Suprapubic skin (tissue), 4 donors: ENCODE measurements around the gene MAP2K7. TPM values are rescaled to one million over a fixed set of nuclear protein-coding genes. Genes with fewer than 3 reads are reported as not detected.

Source experiments
- DNase-seq, 2 donors: peaks; one replicate each; pipeline ENCODE4 v3.0.0-alpha.2; 2019; ENCODE audit warnings: low spot score in 2 of 2
- H3K27ac ChIP-seq: fragments of 200-600 bp; sonication (generic); one replicate; pipeline ENCODE4 v1.5.1; 2019
- H3K27me3 ChIP-seq: fragments of 200-600 bp; sonication (generic); one replicate; pipeline ENCODE4 v1.5.1; 2019
- H3K36me3 ChIP-seq: fragments of 200-600 bp; sonication (generic); one replicate; pipeline ENCODE4 v1.5.1; 2019
- H3K4me1 ChIP-seq: fragments of 200-600 bp; sonication (generic); one replicate; pipeline ENCODE4 v1.5.1; 2019
- H3K4me3 ChIP-seq: fragments of 200-600 bp; sonication (generic); one replicate; pipeline ENCODE4 v1.5.1; 2019; ENCODE audit warnings: mild to moderate bottlenecking
- H3K9me3 ChIP-seq: fragments of 200-600 bp; sonication (generic); one replicate; pipeline ENCODE4 v1.5.1; 2019
- EP300 ChIP-seq: sonication (generic); formaldehyde crosslinking; IDR thresholded peaks from one replicate; pipeline ENCODE4 v1.6.1; 2017; ENCODE audit warnings: antibody characterized with exemption
- POLR2A ChIP-seq, 2 donors: fragments of 450-650 bp; IDR thresholded peaks; one replicate each; pipeline ENCODE4 v1.6.1; 2017; ENCODE audit warnings: antibody characterized with exemption in 2 of 2, mild to moderate bottlenecking in 2 of 2, moderate library complexity in 2 of 2
- POLR2AphosphoS5 ChIP-seq, 3 donors: sonication (generic); formaldehyde crosslinking; IDR thresholded peaks; one replicate each; pipeline ENCODE4 v1.6.1; 2017; ENCODE audit warnings: antibody characterized with exemption in 3 of 3
- WGBS: methylation state at CpG from one replicate; pipeline ENCODE4 v1.1.5; 2018; 5-methylcytosine and 5-hydroxymethylcytosine counted together
- total RNA-seq, 4 donors: library from RNA; depleted of rRNA; stranded (reverse); fragments of >200 nt; gene quantifications; one replicate each; pipeline ENCODE4 v1.1.0, GENCODE V29; 2016
- TF ChIP-seq, protein P1 (sequence below), 2 donors: fragments of 200-600 bp in 1 of 2; fragments of 450-650 bp in 1 of 2; sonication (generic) in 1 of 2; IDR thresholded peaks; one replicate each; pipeline ENCODE4 v1.5.1; 2016 to 2019; ENCODE audit warnings: antibody characterized with exemption in 2 of 2, mild to moderate bottlenecking in 1 of 2, moderate library complexity in 1 of 2

The MAP2K7 gene
- total RNA-seq, 4 donors from 2014 or later, result 25.1 to 52.4 (median 29.3) TPM

- H3K36me3 ChIP-seq, result peaks cover 43% of the 10 kb centered on the region
- H3K4me1 ChIP-seq, result peaks cover 61% of the 10 kb centered on the region
- 84% methylated on average over 11 of the region's 11 CpGs for WGBS
- no peak overlapping the region for H3K4me3 ChIP-seq
- H3K27me3 ChIP-seq, result no peaks in the 10 kb centered on the region
- TF ChIP-seq, protein P1, sequence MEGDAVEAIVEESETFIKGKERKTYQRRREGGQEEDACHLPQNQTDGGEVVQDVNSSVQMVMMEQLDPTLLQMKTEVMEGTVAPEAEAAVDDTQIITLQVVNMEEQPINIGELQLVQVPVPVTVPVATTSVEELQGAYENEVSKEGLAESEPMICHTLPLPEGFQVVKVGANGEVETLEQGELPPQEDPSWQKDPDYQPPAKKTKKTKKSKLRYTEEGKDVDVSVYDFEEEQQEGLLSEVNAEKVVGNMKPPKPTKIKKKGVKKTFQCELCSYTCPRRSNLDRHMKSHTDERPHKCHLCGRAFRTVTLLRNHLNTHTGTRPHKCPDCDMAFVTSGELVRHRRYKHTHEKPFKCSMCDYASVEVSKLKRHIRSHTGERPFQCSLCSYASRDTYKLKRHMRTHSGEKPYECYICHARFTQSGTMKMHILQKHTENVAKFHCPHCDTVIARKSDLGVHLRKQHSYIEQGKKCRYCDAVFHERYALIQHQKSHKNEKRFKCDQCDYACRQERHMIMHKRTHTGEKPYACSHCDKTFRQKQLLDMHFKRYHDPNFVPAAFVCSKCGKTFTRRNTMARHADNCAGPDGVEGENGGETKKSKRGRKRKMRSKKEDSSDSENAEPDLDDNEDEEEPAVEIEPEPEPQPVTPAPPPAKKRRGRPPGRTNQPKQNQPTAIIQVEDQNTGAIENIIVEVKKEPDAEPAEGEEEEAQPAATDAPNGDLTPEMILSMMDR (IDR thresholded peaks at IDR 0.05), result no peak
- TF ChIP-seq EP300 (no peak), POLR2AphosphoS5 (IDR thresholded peaks at IDR 0.05) (no peak), POLR2A (IDR thresholded peaks at IDR 0.05) (no peak)
- no peaks in the 10 kb centered on the region for H3K9me3 ChIP-seq
- DNase-seq, result no peak
- no peak overlapping the region for H3K27ac ChIP-seq
These were observed 3.9 kb downstream of the MAP2K7 start for GRCh38 chr19:7907544-7907943.

DNA sequence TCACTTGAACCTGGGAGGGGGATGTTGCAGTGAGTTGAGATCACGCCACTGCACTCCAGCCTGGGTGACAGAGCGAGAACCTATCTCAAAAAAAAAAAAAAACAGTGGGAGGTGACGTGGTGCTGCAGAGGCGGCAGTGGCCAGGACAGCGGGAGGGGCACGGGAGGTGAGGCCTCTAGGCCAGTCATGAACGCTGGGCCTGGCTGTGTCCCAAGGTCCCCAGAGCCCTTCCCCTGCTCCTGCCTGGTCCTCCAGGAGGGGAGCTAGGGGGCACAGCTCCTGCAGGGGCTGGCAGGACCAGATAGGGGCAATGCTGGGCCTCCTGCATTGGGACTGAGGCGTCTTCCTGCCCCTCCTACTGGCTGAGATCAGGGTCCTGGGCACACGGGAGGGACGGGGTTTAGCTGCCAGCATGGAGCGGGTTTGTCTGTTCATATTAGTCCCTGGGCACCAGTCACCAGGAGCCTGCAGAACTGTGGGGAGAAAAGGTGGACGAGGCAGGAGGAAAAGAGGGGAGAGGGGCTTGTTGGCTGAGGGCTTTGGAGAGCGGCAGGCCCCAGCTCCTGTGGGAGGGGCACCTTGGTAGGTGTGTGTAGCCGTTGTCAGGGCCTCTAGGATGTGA lies 4.5 kb downstream of the MAP2K7 start:
- H3K27ac ChIP-seq, result no peak overlapping the region
- no peak for DNase-seq
- H3K9me3 ChIP-seq, result no peaks in the 10 kb centered on the region
- TF ChIP-seq POLR2A (IDR thresholded peaks at IDR 0.05) (no peak), POLR2AphosphoS5 (IDR thresholded peaks at IDR 0.05) (no peak), EP300 (no peak)
- TF ChIP-seq, protein P1 (IDR thresholded peaks at IDR 0.05), result no peak
- H3K4me1 ChIP-seq, result peaks cover 55% of the 10 kb centered on the region
- no peaks in the 10 kb centered on the region for H3K27me3 ChIP-seq
- H3K4me3 ChIP-seq, result no peak overlapping the region
- 79% methylated on average over 14 of the region's 14 CpGs for WGBS
- peaks cover 49% of the 10 kb centered on the region for H3K36me3 ChIP-seq

DNA sequence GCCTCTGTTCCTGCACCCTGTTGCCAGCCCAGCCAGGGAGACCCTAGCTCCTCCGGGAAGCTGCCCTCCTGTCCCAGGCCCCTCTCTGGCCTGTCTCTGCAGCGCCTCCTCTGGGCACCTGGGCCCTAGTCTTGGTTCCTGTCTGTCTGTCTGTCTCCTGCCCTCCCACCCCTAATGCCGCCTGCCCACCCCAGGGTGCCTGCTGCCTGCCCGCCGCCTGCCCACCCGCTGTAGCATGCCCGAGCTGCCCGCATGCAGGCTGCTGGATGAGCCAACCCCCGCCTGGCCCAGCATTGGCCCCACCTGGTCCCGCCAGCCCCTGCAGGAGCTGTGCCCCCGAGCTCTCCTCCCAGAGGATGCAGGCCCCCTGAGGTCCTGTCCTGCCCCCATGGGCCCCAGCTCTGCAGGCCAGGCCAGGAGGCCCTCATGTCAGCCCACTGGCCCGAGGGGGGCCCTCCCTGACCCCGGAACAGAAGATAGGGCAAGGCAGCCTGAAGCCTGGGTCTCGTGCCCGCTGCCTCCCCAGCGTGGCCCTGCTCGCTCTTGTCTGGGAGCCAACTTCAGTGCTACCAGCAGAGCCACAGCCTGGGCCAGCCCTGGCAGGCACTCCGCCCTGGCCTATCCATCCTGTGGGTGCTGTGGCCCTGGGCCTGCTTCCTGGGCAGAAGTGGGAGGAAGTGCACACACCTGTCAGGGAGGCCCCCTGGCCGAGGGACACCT lies 5.2 kb downstream of the MAP2K7 start:
- WGBS, result 75% methylated on average over 11 of the region's 19 CpGs
- Histone ChIP-seq H3K9me3 (no peaks in the 10 kb centered on the region), H3K4me3 (no peak overlapping the region), H3K36me3 (peaks cover 51% of the 10 kb centered on the region), H3K4me1 (peaks cover 54% of the 10 kb centered on the region), H3K27me3 (no peaks in the 10 kb centered on the region), H3K27ac (no peak overlapping the region)
- no peak for TF ChIP-seq EP300
- TF ChIP-seq, protein P1 (IDR thresholded peaks at IDR 0.05), result no peak
- no peak for TF ChIP-seq POLR2A (IDR thresholded peaks at IDR 0.05)
- TF ChIP-seq POLR2AphosphoS5 (IDR thresholded peaks at IDR 0.05), result no peak
- DNase-seq, result peak in 1 of 2 donors; percentile 65

- H3K9me3 ChIP-seq, result no peaks in the 10 kb centered on the region
- 91% methylated on average over 12 of the region's 21 CpGs for WGBS
- H3K4me3 ChIP-seq, result no peak overlapping the region
- TF ChIP-seq POLR2A (IDR thresholded peaks at IDR 0.05), result no peak
- peaks cover 50% of the 10 kb centered on the region for H3K4me1 ChIP-seq
- H3K27me3 ChIP-seq, result peaks cover 4% of the 10 kb centered on the region
- H3K27ac ChIP-seq, result no peak overlapping the region
- peaks cover 51% of the 10 kb centered on the region for H3K36me3 ChIP-seq
- DNase-seq, result peak in 1 of 2 donors; percentile 58
These were observed 5.9 kb downstream of the MAP2K7 start for GRCh38 chr19:7909471-7910067.

DNA sequence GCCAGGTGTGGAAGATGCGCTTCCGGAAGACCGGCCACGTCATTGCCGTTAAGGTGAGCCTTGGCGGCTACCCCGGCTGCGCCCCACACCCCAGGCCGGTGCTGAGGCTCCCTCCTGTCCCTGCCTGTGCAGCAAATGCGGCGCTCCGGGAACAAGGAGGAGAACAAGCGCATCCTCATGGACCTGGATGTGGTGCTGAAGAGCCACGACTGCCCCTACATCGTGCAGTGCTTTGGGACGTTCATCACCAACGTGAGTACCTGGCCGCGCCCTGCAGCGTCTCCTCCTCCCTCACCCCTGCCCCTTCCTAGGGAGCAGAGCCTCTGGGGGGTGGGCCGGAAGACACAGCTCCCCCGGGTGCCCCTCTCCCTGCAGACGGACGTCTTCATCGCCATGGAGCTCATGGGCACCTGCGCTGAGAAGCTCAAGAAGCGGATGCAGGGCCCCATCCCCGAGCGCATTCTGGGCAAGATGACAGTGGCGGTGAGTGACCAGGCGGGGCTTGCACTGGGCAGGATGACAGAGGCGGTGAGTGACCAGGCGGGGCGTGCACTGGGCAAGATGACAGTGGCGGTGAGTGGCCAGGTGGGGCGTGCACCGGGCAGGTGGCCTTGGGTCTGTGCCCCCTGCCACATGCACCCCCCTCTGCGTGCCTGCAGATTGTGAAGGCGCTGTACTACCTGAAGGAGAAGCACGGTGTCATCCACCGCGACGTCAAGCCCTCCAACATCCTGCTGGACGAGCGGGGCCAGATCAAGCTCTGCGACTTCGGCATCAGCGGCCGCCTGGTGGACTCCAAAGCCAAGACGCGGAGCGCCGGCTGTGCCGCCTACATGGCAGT lies 6.9 kb downstream of the MAP2K7 start:
- Histone ChIP-seq H3K9me3 (no peaks in the 10 kb centered on the region), H3K4me3 (no peak overlapping the region), H3K27me3 (peaks cover 14% of the 10 kb centered on the region), H3K27ac (no peak overlapping the region), H3K4me1 (peaks cover 42% of the 10 kb centered on the region), H3K36me3 (peaks cover 51% of the 10 kb centered on the region)
- 100% methylated on average over 10 of the region's 54 CpGs for WGBS
- DNase-seq, result peak in 1 of 2 donors; percentile 60
- TF ChIP-seq POLR2AphosphoS5 (IDR thresholded peaks at IDR 0.05), result no peak
- no peak for TF ChIP-seq POLR2A (IDR thresholded peaks at IDR 0.05)
- TF ChIP-seq, protein P1 (IDR thresholded peaks at IDR 0.05), result no peak
- no peak for TF ChIP-seq EP300
